ENCODE measurements around the gene ITPR1. TPM values are rescaled to one million over a fixed set of nuclear protein-coding genes. Genes with fewer than 3 reads are reported as not detected.

Gene ITPR1
- total and polyA plus RNA-seq, 2 experiments from 2014 or later: 1.4 to 2.5 TPM

GRCh38 chr3:4627651-4628375, 134.7 kb downstream of the ITPR1 start:
- no peaks in the 10 kb centered on the region for H3K9me2 ChIP-seq (ENCODE audit: insufficient read depth)
- H3K9ac ChIP-seq: no peak overlapping the region
- H3K4me2 ChIP-seq (ENCODE audit: unreplicated experiment): no peak overlapping the region
- H3K27ac ChIP-seq: no peak overlapping the region
- TF ChIP-seq EZH2phosphoT487 (IDR thresholded peaks at IDR 0.05; ENCODE audit: insufficient read depth, low read depth) (no peak), EZH2 (IDR thresholded peaks at IDR 0.05; ENCODE audit: insufficient read depth, poor library complexity, severe bottlenecking) (no peak)
- no peaks in the 10 kb centered on the region for H3F3A ChIP-seq (ENCODE audit: insufficient read depth)
- H3K36me3 ChIP-seq (ENCODE audit: low read depth): no peaks in the 10 kb centered on the region
- in situ Hi-C loops (cut with MboI): no loop called here
- H3K79me2 ChIP-seq (ENCODE audit: insufficient read depth): no peaks in the 10 kb centered on the region
- no peaks in the 10 kb centered on the region for H3K27me3 ChIP-seq (replicated peaks; ENCODE audit: insufficient read depth)
- H3K4me1 ChIP-seq (ENCODE audit: insufficient read depth): no peaks in the 10 kb centered on the region
- DNase-seq: no peak
- no peak overlapping the region for H2AFZ ChIP-seq
- H3K9me3 ChIP-seq (ENCODE audit: low read depth): no peaks in the 10 kb centered on the region
- no peaks in the 10 kb centered on the region for H4K20me1 ChIP-seq (ENCODE audit: insufficient read depth)
- WGBS, 2 experiments (ENCODE audit: low coverage in 1 of 2, low lambda C conversion rate in 2 of 2, missing lambda C conversion rate in 2 of 2): 76 to 78% methylated on average over 10 of the region's 10 CpGs
- H3K4me3 ChIP-seq: no peak overlapping the region

GRCh38 chr3:4629095-4630007, 136.2 kb downstream of the ITPR1 start:
- in situ Hi-C loops (cut with MboI): no loop called here
- Histone ChIP-seq H3K4me3 (no peak overlapping the region), H3K27me3 (replicated peaks; ENCODE audit: insufficient read depth) (no peaks in the 10 kb centered on the region), H2AFZ (no peak overlapping the region), H3K4me1 (ENCODE audit: insufficient read depth) (no peaks in the 10 kb centered on the region), H3K4me2 (ENCODE audit: unreplicated experiment) (no peak overlapping the region), H4K20me1 (ENCODE audit: insufficient read depth) (no peaks in the 10 kb centered on the region), H3K79me2 (ENCODE audit: insufficient read depth) (no peaks in the 10 kb centered on the region), H3K9me3 (ENCODE audit: low read depth) (no peaks in the 10 kb centered on the region), H3F3A (ENCODE audit: insufficient read depth) (no peaks in the 10 kb centered on the region), H3K9me2 (ENCODE audit: insufficient read depth) (no peaks in the 10 kb centered on the region), H3K9ac (no peak overlapping the region), H3K27ac (no peak overlapping the region), H3K36me3 (ENCODE audit: low read depth) (no peaks in the 10 kb centered on the region)
- WGBS, 2 experiments (ENCODE audit: low coverage in 1 of 2, low lambda C conversion rate in 2 of 2, missing lambda C conversion rate in 2 of 2): 72 to 73% methylated on average over 9 of the region's 9 CpGs
- TF ChIP-seq EZH2 (IDR thresholded peaks at IDR 0.05; ENCODE audit: insufficient read depth, poor library complexity, severe bottlenecking) (no peak), EZH2phosphoT487 (IDR thresholded peaks at IDR 0.05; ENCODE audit: insufficient read depth, low read depth) (no peak)
- no peak for DNase-seq

- Histone ChIP-seq H3K27me3 (replicated peaks; ENCODE audit: insufficient read depth) (no peaks in the 10 kb centered on the region), H3K36me3 (ENCODE audit: low read depth) (no peaks in the 10 kb centered on the region), H3F3A (ENCODE audit: insufficient read depth) (no peaks in the 10 kb centered on the region), H3K4me2 (ENCODE audit: unreplicated experiment) (no peak overlapping the region), H4K20me1 (ENCODE audit: insufficient read depth) (no peaks in the 10 kb centered on the region), H2AFZ (no peak overlapping the region), H3K4me1 (ENCODE audit: insufficient read depth) (no peaks in the 10 kb centered on the region), H3K9me2 (ENCODE audit: insufficient read depth) (no peaks in the 10 kb centered on the region), H3K27ac (no peak overlapping the region), H3K79me2 (ENCODE audit: insufficient read depth) (no peaks in the 10 kb centered on the region), H3K9ac (no peak overlapping the region), H3K9me3 (ENCODE audit: low read depth) (no peaks in the 10 kb centered on the region), H3K4me3 (no peak overlapping the region)
- DNase-seq: peak; percentile 74
- WGBS, 2 experiments (ENCODE audit: low coverage in 1 of 2, low lambda C conversion rate in 2 of 2, missing lambda C conversion rate in 2 of 2): 50 to 52% methylated on average over 10 of the region's 10 CpGs
- in situ Hi-C loops (cut with MboI): no loop called here
- no peak for TF ChIP-seq EZH2 (IDR thresholded peaks at IDR 0.05; ENCODE audit: insufficient read depth, poor library complexity, severe bottlenecking)
- TF ChIP-seq EZH2phosphoT487 (IDR thresholded peaks at IDR 0.05; ENCODE audit: insufficient read depth, low read depth): no peak
These were observed 140.2 kb downstream of the ITPR1 start for GRCh38 chr3:4633078-4634004.

GRCh38 chr3:4634894-4635293, 141.7 kb downstream of the ITPR1 start:
- no peaks in the 10 kb centered on the region for H3K9me3 ChIP-seq (ENCODE audit: low read depth)
- H3K27ac ChIP-seq: no peak overlapping the region
- H3K27me3 ChIP-seq (replicated peaks; ENCODE audit: insufficient read depth): no peaks in the 10 kb centered on the region
- in situ Hi-C loops (cut with MboI): no loop called here
- H3K4me2 ChIP-seq (ENCODE audit: unreplicated experiment): no peak overlapping the region
- H3K9ac ChIP-seq: no peak overlapping the region
- no peaks in the 10 kb centered on the region for H4K20me1 ChIP-seq (ENCODE audit: insufficient read depth)
- WGBS, 2 experiments (ENCODE audit: low coverage in 1 of 2, low lambda C conversion rate in 2 of 2, missing lambda C conversion rate in 2 of 2): 68% methylated on average over 6 of the region's 6 CpGs
- TF ChIP-seq EZH2phosphoT487 (IDR thresholded peaks at IDR 0.05; ENCODE audit: insufficient read depth, low read depth): no peak
- TF ChIP-seq EZH2 (IDR thresholded peaks at IDR 0.05; ENCODE audit: insufficient read depth, poor library complexity, severe bottlenecking): no peak
- H3K79me2 ChIP-seq (ENCODE audit: insufficient read depth): no peaks in the 10 kb centered on the region
- H3K36me3 ChIP-seq (ENCODE audit: low read depth): no peaks in the 10 kb centered on the region
- H2AFZ ChIP-seq: no peak overlapping the region
- no peaks in the 10 kb centered on the region for H3K9me2 ChIP-seq (ENCODE audit: insufficient read depth)
- H3K4me3 ChIP-seq: no peak overlapping the region
- no peaks in the 10 kb centered on the region for H3K4me1 ChIP-seq (ENCODE audit: insufficient read depth)
- DNase-seq: no peak
- H3F3A ChIP-seq (ENCODE audit: insufficient read depth): no peaks in the 10 kb centered on the region
